ENCODE data around the gene NREP.

NREP gene

DNA sequence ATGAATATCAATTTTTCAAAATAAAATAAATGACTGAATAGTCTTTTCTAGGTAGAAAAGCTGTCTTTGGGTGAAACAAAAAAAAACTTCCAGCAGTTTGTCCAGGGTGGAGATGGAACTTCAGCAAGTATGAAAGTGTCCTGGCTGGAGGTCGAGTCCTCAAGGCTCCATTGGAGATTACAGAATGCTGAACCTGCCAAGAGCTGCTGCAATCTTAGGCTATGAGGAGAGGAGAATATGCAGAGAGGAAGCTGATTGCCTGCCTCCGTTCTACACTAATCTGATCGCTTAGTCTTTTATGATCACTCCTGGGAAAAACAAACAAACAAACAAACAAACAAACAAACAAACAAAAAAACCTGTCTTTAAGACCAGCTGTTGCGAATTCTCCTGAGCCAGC lies 50.6 kb downstream of the NREP start:
- DNase-seq (ENCODE audit: low read depth in 1 of 2, low spot score in 1 of 2) = no peak
- no peaks in the 10 kb centered on the region for H3K27me3 ChIP-seq (ENCODE audit: insufficient read depth, poor library complexity, severe bottlenecking)
- H3K4me3 ChIP-seq (replicated peaks; ENCODE audit: insufficient read depth, low read length) = no peak overlapping the region
- TF ChIP-seq SPI1 (IDR thresholded peaks at IDR 0.05; ENCODE audit: borderline replicate concordance, low read depth) = no peak
- TF ChIP-seq, protein P1, sequence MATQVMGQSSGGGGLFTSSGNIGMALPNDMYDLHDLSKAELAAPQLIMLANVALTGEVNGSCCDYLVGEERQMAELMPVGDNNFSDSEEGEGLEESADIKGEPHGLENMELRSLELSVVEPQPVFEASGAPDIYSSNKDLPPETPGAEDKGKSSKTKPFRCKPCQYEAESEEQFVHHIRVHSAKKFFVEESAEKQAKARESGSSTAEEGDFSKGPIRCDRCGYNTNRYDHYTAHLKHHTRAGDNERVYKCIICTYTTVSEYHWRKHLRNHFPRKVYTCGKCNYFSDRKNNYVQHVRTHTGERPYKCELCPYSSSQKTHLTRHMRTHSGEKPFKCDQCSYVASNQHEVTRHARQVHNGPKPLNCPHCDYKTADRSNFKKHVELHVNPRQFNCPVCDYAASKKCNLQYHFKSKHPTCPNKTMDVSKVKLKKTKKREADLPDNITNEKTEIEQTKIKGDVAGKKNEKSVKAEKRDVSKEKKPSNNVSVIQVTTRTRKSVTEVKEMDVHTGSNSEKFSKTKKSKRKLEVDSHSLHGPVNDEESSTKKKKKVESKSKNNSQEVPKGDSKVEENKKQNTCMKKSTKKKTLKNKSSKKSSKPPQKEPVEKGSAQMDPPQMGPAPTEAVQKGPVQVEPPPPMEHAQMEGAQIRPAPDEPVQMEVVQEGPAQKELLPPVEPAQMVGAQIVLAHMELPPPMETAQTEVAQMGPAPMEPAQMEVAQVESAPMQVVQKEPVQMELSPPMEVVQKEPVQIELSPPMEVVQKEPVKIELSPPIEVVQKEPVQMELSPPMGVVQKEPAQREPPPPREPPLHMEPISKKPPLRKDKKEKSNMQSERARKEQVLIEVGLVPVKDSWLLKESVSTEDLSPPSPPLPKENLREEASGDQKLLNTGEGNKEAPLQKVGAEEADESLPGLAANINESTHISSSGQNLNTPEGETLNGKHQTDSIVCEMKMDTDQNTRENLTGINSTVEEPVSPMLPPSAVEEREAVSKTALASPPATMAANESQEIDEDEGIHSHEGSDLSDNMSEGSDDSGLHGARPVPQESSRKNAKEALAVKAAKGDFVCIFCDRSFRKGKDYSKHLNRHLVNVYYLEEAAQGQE (IDR thresholded peaks at IDR 0.05; ENCODE audit: insufficient replicate concordance, low read depth) = no peak
- no peak for TF ChIP-seq CTCF (IDR thresholded peaks at IDR 0.05; ENCODE audit: insufficient read depth, low read length)
- no peak for TF ChIP-seq GABPA (IDR thresholded peaks at IDR 0.05; ENCODE audit: low read depth)
- TF ChIP-seq POLR2AphosphoS5 (IDR thresholded peaks at IDR 0.05; ENCODE audit: low read depth) = no peak
- no peak overlapping the region for H3K27ac ChIP-seq (replicated peaks)

GRCh38 chr5:111704452-111705085 lies 52.4 kb downstream of the NREP start:
- H3K4me3 ChIP-seq (replicated peaks; ENCODE audit: insufficient read depth, low read length) = no peak overlapping the region
- no peak overlapping the region; the same call in 1 of the 2 replicates for H3K27ac ChIP-seq (replicated peaks)
- H3K27me3 ChIP-seq (ENCODE audit: insufficient read depth, poor library complexity, severe bottlenecking) = no peaks in the 10 kb centered on the region
- no peak for DNase-seq (ENCODE audit: low read depth in 1 of 2, low spot score in 1 of 2)
- TF ChIP-seq POLR2AphosphoS5 (IDR thresholded peaks at IDR 0.05; ENCODE audit: low read depth) = no peak
- TF ChIP-seq GABPA (IDR thresholded peaks at IDR 0.05; ENCODE audit: low read depth) = no peak
- no peak for TF ChIP-seq CTCF (IDR thresholded peaks at IDR 0.05; ENCODE audit: insufficient read depth, low read length)
- TF ChIP-seq SPI1 (IDR thresholded peaks at IDR 0.05; ENCODE audit: borderline replicate concordance, low read depth) = no peak

DNA sequence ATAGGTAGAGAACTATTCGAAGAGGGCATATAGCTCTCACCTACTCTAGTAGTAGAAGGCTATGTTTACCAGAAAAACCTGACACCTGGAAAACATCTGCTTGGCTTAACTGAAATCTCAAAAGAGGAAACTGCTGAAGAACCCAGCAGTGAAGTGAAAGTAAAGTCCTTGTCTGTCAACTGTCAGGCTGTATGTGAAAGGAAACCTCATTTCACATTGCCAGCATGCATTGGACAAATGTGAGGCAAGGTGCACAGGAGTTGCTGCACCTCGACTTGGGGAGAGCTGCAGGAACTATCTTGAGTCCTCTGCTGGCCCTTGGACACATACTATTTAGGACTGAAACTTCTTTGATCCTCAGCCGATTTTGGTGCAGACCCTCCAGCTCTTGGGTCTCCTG lies 53.3 kb downstream of the NREP start:
- Histone ChIP-seq H3K4me3 (replicated peaks; ENCODE audit: insufficient read depth, low read length) (no peak overlapping the region), H3K27ac (replicated peaks) (peak overlapping the region; percentile 39), H3K27me3 (ENCODE audit: insufficient read depth, poor library complexity, severe bottlenecking) (no peaks in the 10 kb centered on the region)
- DNase-seq (ENCODE audit: low read depth in 1 of 2, low spot score in 1 of 2) = peak in 1 of 2 experiments; percentile 56
- TF ChIP-seq GABPA (IDR thresholded peaks at IDR 0.05; ENCODE audit: low read depth) = no peak
- TF ChIP-seq CTCF (IDR thresholded peaks at IDR 0.05; ENCODE audit: insufficient read depth, low read length) = no peak
- TF ChIP-seq POLR2AphosphoS5 (IDR thresholded peaks at IDR 0.05; ENCODE audit: low read depth) = no peak
- no peak for TF ChIP-seq SPI1 (IDR thresholded peaks at IDR 0.05; ENCODE audit: borderline replicate concordance, low read depth)
- TF ChIP-seq, protein P1 (IDR thresholded peaks at IDR 0.05; ENCODE audit: insufficient replicate concordance, low read depth) = no peak

GRCh38 chr5:111699976-111700375 lies 57.0 kb downstream of the NREP start:
- DNase-seq (ENCODE audit: low read depth in 1 of 2, low spot score in 1 of 2) = no peak
- TF ChIP-seq, protein P1 (IDR thresholded peaks at IDR 0.05; ENCODE audit: insufficient replicate concordance, low read depth) = no peak
- no peak for TF ChIP-seq GABPA (IDR thresholded peaks at IDR 0.05; ENCODE audit: low read depth)
- TF ChIP-seq SPI1 (IDR thresholded peaks at IDR 0.05; ENCODE audit: borderline replicate concordance, low read depth) = no peak
- TF ChIP-seq POLR2AphosphoS5 (IDR thresholded peaks at IDR 0.05; ENCODE audit: low read depth) = no peak
- H3K27ac ChIP-seq (replicated peaks) = no peak overlapping the region
- H3K4me3 ChIP-seq (replicated peaks; ENCODE audit: insufficient read depth, low read length) = no peak overlapping the region
- H3K27me3 ChIP-seq (ENCODE audit: insufficient read depth, poor library complexity, severe bottlenecking) = no peaks in the 10 kb centered on the region

Data from HL-60 (cell line).